Measurements from ENCODE around the gene LPAR2.
"Not testable (repeated sequence)": the region's sequence is repeated elsewhere in the genome, so short reads cannot be mapped to it uniquely, and the experiment has no call there.

Gene LPAR2

DNA sequence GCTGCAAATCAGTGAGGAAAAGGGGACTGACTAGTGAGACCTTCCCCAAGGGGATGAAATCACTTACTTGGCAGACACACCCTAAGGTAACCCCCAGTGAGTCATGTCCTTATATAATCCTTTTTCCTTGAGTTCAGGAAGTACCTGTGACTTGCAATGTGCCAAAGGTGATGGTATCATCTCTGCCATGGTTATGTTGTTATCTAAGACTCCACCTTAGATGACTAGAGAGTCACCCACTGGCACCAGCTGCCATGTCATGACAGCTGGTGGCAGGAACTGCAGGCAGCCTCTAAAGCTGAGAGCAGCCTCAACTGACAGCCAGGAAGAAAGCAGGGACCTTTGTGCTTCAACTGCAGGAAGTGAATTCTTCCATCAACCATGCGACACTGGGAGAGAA is 22.0 kb downstream of the LPAR2 start:
- no peaks in the 10 kb centered on the region for H3K9me3 ChIP-seq (ENCODE audit: insufficient read depth, low read depth, low read length)
- no peak overlapping the region for H3K27ac ChIP-seq (ENCODE audit: low read length)
- no peak overlapping the region for H3K4me3 ChIP-seq (ENCODE audit: low read length)
- H3K4me1 ChIP-seq (ENCODE audit: insufficient read depth, low read length) = peaks cover 8% of the 10 kb centered on the region
- H3K27me3 ChIP-seq (ENCODE audit: insufficient read depth, low read length) = no peaks in the 10 kb centered on the region
- H3K9ac ChIP-seq (ENCODE audit: low read depth, low read length) = no peak overlapping the region
- H3K36me3 ChIP-seq (ENCODE audit: insufficient read depth, low read depth, low read length) = no peaks in the 10 kb centered on the region

- no peaks in the 10 kb centered on the region for H3K27me3 ChIP-seq (ENCODE audit: insufficient read depth, low read length)
- no peak overlapping the region for H3K27ac ChIP-seq (ENCODE audit: low read length)
- no peak overlapping the region for H3K4me3 ChIP-seq (ENCODE audit: low read length)
- peaks cover 8% of the 10 kb centered on the region for H3K4me1 ChIP-seq (ENCODE audit: insufficient read depth, low read length)
- H3K9ac ChIP-seq (ENCODE audit: low read depth, low read length) = no peak overlapping the region
- no peaks in the 10 kb centered on the region for H3K36me3 ChIP-seq (ENCODE audit: insufficient read depth, low read depth, low read length)
- no peaks in the 10 kb centered on the region for H3K9me3 ChIP-seq (ENCODE audit: insufficient read depth, low read depth, low read length)
These were observed 25.2 kb downstream of the LPAR2 start for GRCh38 chr19:19602713-19603324.

DNA sequence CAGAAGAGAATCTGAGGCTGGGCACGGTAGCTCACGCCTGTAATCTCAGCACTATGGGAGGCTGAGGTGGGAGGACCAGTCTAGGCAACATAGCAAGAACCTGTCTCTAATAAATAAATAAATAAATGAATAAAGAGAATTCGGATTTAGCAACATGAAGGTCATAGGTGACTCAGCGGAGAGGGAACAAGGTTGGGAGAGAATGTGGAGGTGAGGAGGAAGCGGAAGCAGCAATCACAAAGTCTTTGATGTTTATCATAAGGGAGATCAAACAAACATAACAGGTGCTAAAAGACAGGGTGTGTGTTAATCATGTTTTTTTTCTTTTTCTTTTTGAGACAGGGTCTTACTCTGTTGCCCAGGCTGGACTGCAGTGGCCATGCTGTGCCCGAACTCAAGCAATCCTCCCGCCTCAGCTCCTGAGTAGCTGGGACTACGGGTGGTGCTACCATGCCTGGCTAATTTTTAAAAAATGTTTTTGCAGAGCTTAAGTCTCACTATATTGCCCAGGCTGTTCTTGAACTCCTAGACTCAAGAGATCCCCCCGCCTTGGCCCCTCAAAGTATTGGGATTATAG is 25.8 kb downstream of the LPAR2 start:
- Histone ChIP-seq H3K27ac (ENCODE audit: low read length) (no peak overlapping the region), H3K36me3 (ENCODE audit: insufficient read depth, low read depth, low read length) (no peaks in the 10 kb centered on the region), H3K4me3 (ENCODE audit: low read length) (no peak overlapping the region), H3K9ac (ENCODE audit: low read depth, low read length) (no peak overlapping the region), H3K4me1 (ENCODE audit: insufficient read depth, low read length) (peaks cover 8% of the 10 kb centered on the region), H3K27me3 (ENCODE audit: insufficient read depth, low read length) (no peaks in the 10 kb centered on the region), H3K9me3 (ENCODE audit: insufficient read depth, low read depth, low read length) (no peaks in the 10 kb centered on the region)

GRCh38 chr19:19600793-19601330 is 27.2 kb downstream of the LPAR2 start:
- H3K9me3 ChIP-seq (ENCODE audit: insufficient read depth, low read depth, low read length) = no peaks in the 10 kb centered on the region
- H3K36me3 ChIP-seq (ENCODE audit: insufficient read depth, low read depth, low read length) = no peaks in the 10 kb centered on the region
- H3K9ac ChIP-seq (ENCODE audit: low read depth, low read length) = no peak overlapping the region
- H3K27me3 ChIP-seq (ENCODE audit: insufficient read depth, low read length) = no peaks in the 10 kb centered on the region
- H3K27ac ChIP-seq (ENCODE audit: low read length) = no peak overlapping the region
- no peak overlapping the region for H3K4me3 ChIP-seq (ENCODE audit: low read length)
- peaks cover 8% of the 10 kb centered on the region for H3K4me1 ChIP-seq (ENCODE audit: insufficient read depth, low read length)

- H3K9me3 ChIP-seq (ENCODE audit: insufficient read depth, low read depth, low read length); H3K27me3 ChIP-seq (ENCODE audit: insufficient read depth, low read length); H3K9ac ChIP-seq (ENCODE audit: low read depth, low read length); H3K4me1 ChIP-seq (ENCODE audit: insufficient read depth, low read length); H3K36me3 ChIP-seq (ENCODE audit: insufficient read depth, low read depth, low read length); H3K27ac ChIP-seq (ENCODE audit: low read length); H3K4me3 ChIP-seq (ENCODE audit: low read length): not testable (repeated sequence)
These were observed 29.1 kb downstream of the LPAR2 start for GRCh38 chr19:19598728-19599451.

DNA sequence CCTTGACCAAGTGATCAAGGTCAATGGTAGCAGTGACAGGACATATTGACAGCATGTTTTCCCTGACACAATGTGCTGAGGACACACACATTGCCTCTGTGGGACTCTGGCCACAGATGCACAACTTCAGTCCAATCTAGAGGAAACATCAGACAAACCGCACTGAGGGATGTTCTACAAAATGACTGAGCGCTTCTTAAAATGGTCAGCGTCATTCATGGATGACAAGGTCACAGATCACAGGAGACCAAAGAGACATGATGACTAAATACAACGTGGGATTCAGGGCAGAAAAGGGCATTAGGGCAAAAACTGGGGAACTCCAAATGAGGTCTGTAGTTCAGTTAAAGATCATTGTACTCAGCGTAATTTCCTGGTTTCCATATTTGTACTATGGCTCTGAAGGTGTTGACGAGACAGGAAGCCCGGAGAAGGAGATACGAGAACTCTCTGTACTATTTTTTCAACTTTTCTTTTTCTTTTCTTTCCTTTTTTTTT is 30.2 kb downstream of the LPAR2 start:
- H3K36me3 ChIP-seq (ENCODE audit: insufficient read depth, low read depth, low read length) = no peaks in the 10 kb centered on the region
- peaks cover 6% of the 10 kb centered on the region for H3K4me1 ChIP-seq (ENCODE audit: insufficient read depth, low read length)
- no peaks in the 10 kb centered on the region for H3K9me3 ChIP-seq (ENCODE audit: insufficient read depth, low read depth, low read length)
- H3K27ac ChIP-seq (ENCODE audit: low read length) = no peak overlapping the region
- H3K9ac ChIP-seq (ENCODE audit: low read depth, low read length) = no peak overlapping the region
- no peak overlapping the region for H3K4me3 ChIP-seq (ENCODE audit: low read length)
- no peaks in the 10 kb centered on the region for H3K27me3 ChIP-seq (ENCODE audit: insufficient read depth, low read length)

DNA sequence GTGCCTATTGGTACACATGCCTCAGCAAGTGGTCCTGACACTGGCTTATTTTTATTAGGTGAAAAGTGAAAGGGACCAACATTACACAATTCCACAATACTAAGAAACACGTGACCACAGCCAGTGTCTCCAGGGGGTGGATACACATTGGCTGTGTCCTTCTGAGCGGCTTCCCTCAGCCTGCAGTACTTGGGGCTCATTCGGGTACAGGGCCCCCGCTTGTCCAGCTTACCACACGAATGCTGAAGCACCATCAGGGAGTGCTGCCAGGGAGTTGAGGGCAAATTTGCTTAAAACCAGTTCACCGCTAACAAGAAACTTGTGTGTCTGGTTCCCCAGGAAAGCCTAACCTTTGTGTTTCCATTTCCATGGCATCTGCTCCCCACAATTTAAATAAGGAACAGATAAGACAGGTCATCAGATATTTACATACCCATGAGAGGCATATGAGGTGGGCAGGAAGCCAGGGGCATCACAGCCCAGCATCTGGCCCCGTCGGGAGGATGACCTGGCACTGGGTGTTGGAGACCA is 32.8 kb downstream of the LPAR2 start:
- Histone ChIP-seq H3K4me3 (ENCODE audit: low read length) (no peak overlapping the region), H3K9ac (ENCODE audit: low read depth, low read length) (no peak overlapping the region), H3K4me1 (ENCODE audit: insufficient read depth, low read length) (peaks cover 11% of the 10 kb centered on the region; the same call in 1 of the 2 replicates), H3K27ac (ENCODE audit: low read length) (no peak overlapping the region), H3K36me3 (ENCODE audit: insufficient read depth, low read depth, low read length) (no peaks in the 10 kb centered on the region), H3K27me3 (ENCODE audit: insufficient read depth, low read length) (no peaks in the 10 kb centered on the region), H3K9me3 (ENCODE audit: insufficient read depth, low read depth, low read length) (no peaks in the 10 kb centered on the region)

DNA sequence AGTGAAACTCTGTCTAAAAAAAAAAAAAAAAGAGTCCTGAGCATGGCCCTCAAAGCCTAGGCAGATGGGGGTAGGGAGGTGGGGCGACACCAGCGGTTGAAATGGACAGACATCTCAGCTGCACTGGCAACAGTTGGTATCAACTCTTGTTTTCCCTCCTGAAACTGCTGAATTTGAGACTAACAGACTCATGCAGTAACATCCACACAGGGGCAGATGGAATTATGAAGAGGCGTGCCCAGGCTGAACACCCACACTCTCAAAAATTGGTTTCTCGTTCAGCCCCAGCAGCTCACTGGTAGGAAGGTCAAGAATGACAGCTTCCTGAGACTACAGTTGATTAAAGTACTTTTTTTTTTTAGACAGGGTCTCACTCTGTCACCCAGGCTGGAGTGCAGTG is 33.6 kb downstream of the LPAR2 start:
- H3K27me3 ChIP-seq (ENCODE audit: insufficient read depth, low read length) = no peaks in the 10 kb centered on the region
- H3K4me1 ChIP-seq (ENCODE audit: insufficient read depth, low read length) = peaks cover 11% of the 10 kb centered on the region; the same call in 1 of the 2 replicates
- H3K36me3 ChIP-seq (ENCODE audit: insufficient read depth, low read depth, low read length) = no peaks in the 10 kb centered on the region
- no peaks in the 10 kb centered on the region for H3K9me3 ChIP-seq (ENCODE audit: insufficient read depth, low read depth, low read length)
- H3K4me3 ChIP-seq (ENCODE audit: low read length) = no peak overlapping the region
- no peak overlapping the region for H3K9ac ChIP-seq (ENCODE audit: low read depth, low read length)
- H3K27ac ChIP-seq (ENCODE audit: low read length) = no peak overlapping the region

- Histone ChIP-seq H3K9me3 (ENCODE audit: insufficient read depth, low read depth, low read length) (no peaks in the 10 kb centered on the region), H3K27ac (ENCODE audit: low read length) (no peak overlapping the region), H3K4me3 (ENCODE audit: low read length) (no peak overlapping the region), H3K4me1 (ENCODE audit: insufficient read depth, low read length) (peaks cover 11% of the 10 kb centered on the region; the same call in 1 of the 2 replicates), H3K9ac (ENCODE audit: low read depth, low read length) (no peak overlapping the region), H3K36me3 (ENCODE audit: insufficient read depth, low read depth, low read length) (no peaks in the 10 kb centered on the region), H3K27me3 (ENCODE audit: insufficient read depth, low read length) (no peaks in the 10 kb centered on the region)
These were observed 35.3 kb downstream of the LPAR2 start for GRCh38 chr19:19592690-19593089.

GRCh38 chr19:19591133-19591825 is 36.7 kb downstream of the LPAR2 start:
- Histone ChIP-seq H3K4me1 (ENCODE audit: insufficient read depth, low read length) (peaks cover 11% of the 10 kb centered on the region; the same call in 1 of the 2 replicates), H3K9ac (ENCODE audit: low read depth, low read length) (peak overlapping the region; percentile 8; the same call in 1 of the 2 replicates), H3K4me3 (ENCODE audit: low read length) (peak overlapping the region; percentile 27; the same call in 1 of the 2 replicates), H3K27ac (ENCODE audit: low read length) (no peak overlapping the region), H3K27me3 (ENCODE audit: insufficient read depth, low read length) (no peaks in the 10 kb centered on the region), H3K36me3 (ENCODE audit: insufficient read depth, low read depth, low read length) (no peaks in the 10 kb centered on the region), H3K9me3 (ENCODE audit: insufficient read depth, low read depth, low read length) (no peaks in the 10 kb centered on the region)

GRCh38 chr19:19588546-19588945 is 39.5 kb downstream of the LPAR2 start:
- Histone ChIP-seq H3K4me1 (ENCODE audit: insufficient read depth, low read length) (peaks cover 11% of the 10 kb centered on the region; the same call in 1 of the 2 replicates), H3K9ac (ENCODE audit: low read depth, low read length) (no peak overlapping the region), H3K9me3 (ENCODE audit: insufficient read depth, low read depth, low read length) (no peaks in the 10 kb centered on the region), H3K27ac (ENCODE audit: low read length) (no peak overlapping the region), H3K4me3 (ENCODE audit: low read length) (no peak overlapping the region), H3K27me3 (ENCODE audit: insufficient read depth, low read length) (no peaks in the 10 kb centered on the region), H3K36me3 (ENCODE audit: insufficient read depth, low read depth, low read length) (no peaks in the 10 kb centered on the region)
